Cardiac fibroblast (primary cell): ENCODE data around the gene TAS2R7.

Experiments
- DNase-seq, 2 donors: peaks; one replicate each; pipeline versions ENCODE4 v3.0.0 to v3.0.0-alpha.2; 2010; ENCODE audit warnings: low read depth in 2 of 2
- H3K4me3 ChIP-seq, 2 donors: replicated peaks in 1 of 2; 1 replicate in 1 of 2; 2 replicates in 1 of 2; pipeline ENCODE4 v1.5.1; 2011; ENCODE audit warnings: low read depth in 2 of 2, low read length in 2 of 2, mild to moderate bottlenecking in 2 of 2, moderate library complexity in 1 of 2
- TF ChIP-seq, protein P1 (sequence below): IDR thresholded peaks from one replicate; pipeline ENCODE4 v1.5.1; 2011; ENCODE audit warnings: low read depth, mild to moderate bottlenecking, low read length, inconsistent platforms

Gene TAS2R7

DNA sequence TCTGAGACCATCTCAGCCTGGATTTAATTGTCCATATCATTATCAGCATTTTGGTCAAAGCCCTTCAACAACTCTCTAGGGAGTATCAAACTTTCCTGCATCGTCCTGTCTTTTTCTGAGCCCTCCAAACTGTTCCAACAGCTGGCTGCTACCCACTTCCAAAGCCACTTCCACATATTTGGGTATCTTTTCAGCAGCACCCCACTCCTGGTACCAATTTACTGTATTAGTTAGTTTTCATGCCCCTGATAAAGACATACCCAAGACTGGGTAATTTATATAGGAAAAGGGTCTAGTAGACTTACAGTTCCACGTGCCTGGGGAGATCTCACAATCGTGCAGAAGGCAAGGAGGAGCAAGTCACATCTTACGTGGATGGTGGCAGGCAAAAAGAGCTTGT, 46.2 kb downstream of the TAS2R7 start:
- TF ChIP-seq, protein P1, sequence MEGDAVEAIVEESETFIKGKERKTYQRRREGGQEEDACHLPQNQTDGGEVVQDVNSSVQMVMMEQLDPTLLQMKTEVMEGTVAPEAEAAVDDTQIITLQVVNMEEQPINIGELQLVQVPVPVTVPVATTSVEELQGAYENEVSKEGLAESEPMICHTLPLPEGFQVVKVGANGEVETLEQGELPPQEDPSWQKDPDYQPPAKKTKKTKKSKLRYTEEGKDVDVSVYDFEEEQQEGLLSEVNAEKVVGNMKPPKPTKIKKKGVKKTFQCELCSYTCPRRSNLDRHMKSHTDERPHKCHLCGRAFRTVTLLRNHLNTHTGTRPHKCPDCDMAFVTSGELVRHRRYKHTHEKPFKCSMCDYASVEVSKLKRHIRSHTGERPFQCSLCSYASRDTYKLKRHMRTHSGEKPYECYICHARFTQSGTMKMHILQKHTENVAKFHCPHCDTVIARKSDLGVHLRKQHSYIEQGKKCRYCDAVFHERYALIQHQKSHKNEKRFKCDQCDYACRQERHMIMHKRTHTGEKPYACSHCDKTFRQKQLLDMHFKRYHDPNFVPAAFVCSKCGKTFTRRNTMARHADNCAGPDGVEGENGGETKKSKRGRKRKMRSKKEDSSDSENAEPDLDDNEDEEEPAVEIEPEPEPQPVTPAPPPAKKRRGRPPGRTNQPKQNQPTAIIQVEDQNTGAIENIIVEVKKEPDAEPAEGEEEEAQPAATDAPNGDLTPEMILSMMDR: no peak
- H3K4me3 ChIP-seq: no peak overlapping the region
- no peak for DNase-seq

DNA sequence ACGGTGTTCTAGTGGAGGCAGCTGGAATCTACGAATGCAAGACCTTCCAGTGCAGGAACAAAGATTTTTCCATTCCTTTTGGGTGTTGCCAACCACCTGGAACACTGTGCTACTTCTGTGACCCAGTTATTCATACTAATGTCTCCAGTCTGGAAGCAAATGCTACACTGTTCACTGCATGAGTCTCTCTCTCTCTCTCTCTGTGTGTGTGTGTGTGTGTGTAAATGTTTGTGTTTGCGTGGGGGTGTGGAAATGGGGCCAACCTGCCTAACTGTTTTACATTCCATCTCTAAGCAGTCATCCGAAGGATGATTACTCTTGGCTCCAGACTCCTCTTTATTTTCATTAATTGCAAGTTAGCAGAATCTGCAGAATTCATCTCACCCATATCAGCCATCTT, 49.4 kb downstream of the TAS2R7 start:
- TF ChIP-seq, protein P1: no peak
- no peak overlapping the region for H3K4me3 ChIP-seq
- peak; percentile 37 to 77 for DNase-seq
